Ishikawa (cell line): ENCODE measurements around the gene DST.

Experiments
- EGR1 ChIP-seq: IDR thresholded peaks from 2 replicates; pipeline ENCODE4 v1.6.1; 2012
- RAD21 ChIP-seq: IDR thresholded peaks from 2 replicates; pipeline ENCODE4 v1.6.1; 2012; ENCODE audit warnings: low read depth
- REST ChIP-seq: IDR thresholded peaks from 2 replicates; pipeline ENCODE4 v1.6.1; 2012; ENCODE audit warnings: low read depth, mild to moderate bottlenecking
- TAF1 ChIP-seq: IDR thresholded peaks from 2 replicates; pipeline ENCODE4 v1.6.1; 2012; ENCODE audit warnings: low read depth, mild to moderate bottlenecking

- TF ChIP-seq EGR1 = no peak
- no peak for TF ChIP-seq TAF1
- TF ChIP-seq REST = no peak
- no peak for TF ChIP-seq RAD21
Measured at GRCh38 chr6:56616967-56617366, 25.7 kb downstream of the DST start.
